ENCODE data around the gene GRID2IP. TPM values are rescaled to one million over a fixed set of nuclear protein-coding genes. Genes with fewer than 3 reads are reported as not detected.

Gene GRID2IP
- polyA plus RNA-seq, 1 donor: 0.10 TPM

DNA sequence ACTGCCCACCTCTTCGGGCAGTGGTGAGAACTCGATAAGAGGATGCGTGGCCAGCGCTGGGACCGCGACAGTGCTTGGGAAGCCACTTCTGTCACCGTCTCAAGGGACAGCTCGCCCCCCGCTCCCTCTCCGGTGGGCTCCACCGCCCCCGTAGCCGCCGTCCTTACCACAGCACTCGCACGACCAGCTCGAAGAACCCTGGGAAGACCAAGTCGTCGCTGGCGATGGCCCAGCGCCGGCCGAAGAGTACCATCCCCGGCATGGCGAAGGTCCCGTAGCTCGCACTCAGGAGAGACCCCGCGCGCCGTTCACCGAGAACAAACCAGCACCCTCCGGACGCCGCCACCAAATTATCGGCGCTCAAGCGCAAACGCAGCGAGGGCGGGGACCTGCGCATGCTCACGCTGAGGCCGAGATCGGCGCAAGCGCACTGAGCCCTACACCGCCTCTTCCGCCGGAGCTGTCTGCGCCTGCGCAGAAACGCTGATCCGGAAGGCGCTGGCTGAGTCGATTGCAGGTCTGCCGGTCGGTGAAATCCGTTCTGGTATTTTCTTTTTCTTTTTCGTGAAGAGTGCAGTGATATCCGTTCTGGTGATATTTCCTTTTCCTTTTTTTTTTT is 103.6 kb downstream of the GRID2IP start, which contains the start of gene DAGLB:
Gene DAGLB, minus strand, starts transcription at position 374 of the 619 bp plus-strand sequence. Its CDS starts 112 bp downstream, at position 262.
- DNase-seq (ENCODE audit: low read depth): peak; percentile 92

Other genes with a start within 250 kb of the GRID2IP start
- gene FAM220A, start 202.5 kb downstream of the GRID2IP start, polyA plus RNA-seq (ENCODE audit: insufficient read length): 18.1 TPM
- 157 TPM for gene RAC1, start 176.9 kb downstream of the GRID2IP start, polyA plus RNA-seq (ENCODE audit: insufficient read length)
- 12.0 TPM for gene DAGLB, start 103.5 kb downstream of the GRID2IP start, polyA plus RNA-seq (ENCODE audit: insufficient read length)
- 155 TPM for gene KDELR2, start 67.3 kb downstream of the GRID2IP start, polyA plus RNA-seq (ENCODE audit: insufficient read length)
- gene ZDHHC4, start 26.0 kb upstream of the GRID2IP start, polyA plus RNA-seq (ENCODE audit: insufficient read length): 45.1 TPM
- 23.5 TPM for gene INTS15, start 38.6 kb upstream of the GRID2IP start, polyA plus RNA-seq (ENCODE audit: insufficient read length)
- 16.6 TPM for gene ZNF853, start 64.1 kb upstream of the GRID2IP start, polyA plus RNA-seq (ENCODE audit: insufficient read length)
- 27.5 TPM for gene ZNF316, start 85.9 kb upstream of the GRID2IP start, polyA plus RNA-seq (ENCODE audit: insufficient read length)
- 17.6 TPM for gene ZNF12, start 155.5 kb upstream of the GRID2IP start, polyA plus RNA-seq (ENCODE audit: insufficient read length)
- 0.78 TPM for gene RSPH10B2, start 202.6 kb upstream of the GRID2IP start, polyA plus RNA-seq (ENCODE audit: insufficient read length)